ENCODE measurements around the gene UBE4A.
A peak's percentile ranks its signal among the peaks of the same experiment; 100 is the strongest.

UBE4A gene

DNA sequence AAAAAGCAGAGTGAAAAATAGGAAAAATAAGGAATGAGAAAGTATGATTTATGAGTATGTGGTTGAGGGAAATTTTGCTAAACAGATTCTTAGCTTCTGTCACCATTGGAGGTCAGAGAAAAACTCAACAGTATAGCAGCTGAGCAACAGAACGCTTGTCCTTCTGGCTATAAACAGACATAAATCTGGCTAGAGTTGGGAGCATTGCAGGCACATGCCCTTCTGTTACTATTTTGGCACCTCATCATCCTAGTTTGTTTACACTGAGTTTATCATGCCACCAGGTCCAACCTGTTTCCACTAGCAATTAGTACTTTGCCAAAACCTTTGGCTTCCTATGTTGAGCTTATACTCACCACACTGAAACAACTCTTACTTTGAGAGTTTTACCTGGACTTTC lies 6.9 kb downstream of the UBE4A start:
- Histone ChIP-seq H3K36me3 (ENCODE audit: control insufficient read depth in 2 of 2, insufficient read depth in 2 of 2, low read length in 2 of 2) (peaks cover 45 to 54% of the 10 kb centered on the region in 2 donors), H3K4me1 (ENCODE audit: control insufficient read depth in 2 of 2, insufficient read depth in 2 of 2, low read length in 2 of 2) (peaks cover 0 to 2% of the 10 kb centered on the region in 2 donors), H3K27ac (ENCODE audit: low read depth in 2 of 2, low read length in 2 of 2) (no peak overlapping the region), H3K4me3 (ENCODE audit: low read length in 2 of 2) (no peak overlapping the region), H3K27me3 (ENCODE audit: control insufficient read depth in 2 of 2, insufficient read depth in 2 of 2, low read length in 2 of 2) (no peaks in the 10 kb centered on the region), H3K9ac (ENCODE audit: low read depth in 1 of 2, low read length in 2 of 2) (no peak overlapping the region), H3K9me3 (ENCODE audit: control insufficient read depth in 2 of 2, low read length in 2 of 2) (no peaks in the 10 kb centered on the region)

DNA sequence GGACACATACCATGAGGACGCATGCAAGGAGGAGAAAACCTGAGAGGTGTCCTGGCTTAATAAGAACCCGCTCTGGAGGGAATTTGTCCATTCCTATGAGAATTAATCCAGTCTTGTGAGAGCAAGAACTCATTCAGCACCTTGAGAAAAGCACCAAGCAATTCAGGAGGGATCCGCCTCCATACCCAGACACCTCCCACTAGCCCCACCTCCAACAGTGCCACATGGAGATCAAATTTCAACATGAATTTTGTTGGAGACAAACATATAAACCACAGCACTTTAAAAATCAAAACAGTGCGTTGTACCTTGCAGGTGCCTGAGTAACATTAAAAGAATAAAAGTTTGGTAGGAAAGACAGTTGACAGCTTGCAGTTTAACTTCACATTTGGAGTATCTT lies 11.4 kb downstream of the UBE4A start:
- no peak overlapping the region for H3K27ac ChIP-seq (ENCODE audit: low read depth in 2 of 2, low read length in 2 of 2)
- peaks cover 72 to 80% of the 10 kb centered on the region in 2 donors for H3K36me3 ChIP-seq (ENCODE audit: control insufficient read depth in 2 of 2, insufficient read depth in 2 of 2, low read length in 2 of 2)
- H3K27me3 ChIP-seq (ENCODE audit: control insufficient read depth in 2 of 2, insufficient read depth in 2 of 2, low read length in 2 of 2), result no peaks in the 10 kb centered on the region
- H3K4me1 ChIP-seq (ENCODE audit: control insufficient read depth in 2 of 2, insufficient read depth in 2 of 2, low read length in 2 of 2), result no peaks in the 10 kb centered on the region
- no peak overlapping the region for H3K9ac ChIP-seq (ENCODE audit: low read depth in 1 of 2, low read length in 2 of 2)
- H3K9me3 ChIP-seq (ENCODE audit: control insufficient read depth in 2 of 2, low read length in 2 of 2), result no peaks in the 10 kb centered on the region
- no peak overlapping the region for H3K4me3 ChIP-seq (ENCODE audit: low read length in 2 of 2)

DNA sequence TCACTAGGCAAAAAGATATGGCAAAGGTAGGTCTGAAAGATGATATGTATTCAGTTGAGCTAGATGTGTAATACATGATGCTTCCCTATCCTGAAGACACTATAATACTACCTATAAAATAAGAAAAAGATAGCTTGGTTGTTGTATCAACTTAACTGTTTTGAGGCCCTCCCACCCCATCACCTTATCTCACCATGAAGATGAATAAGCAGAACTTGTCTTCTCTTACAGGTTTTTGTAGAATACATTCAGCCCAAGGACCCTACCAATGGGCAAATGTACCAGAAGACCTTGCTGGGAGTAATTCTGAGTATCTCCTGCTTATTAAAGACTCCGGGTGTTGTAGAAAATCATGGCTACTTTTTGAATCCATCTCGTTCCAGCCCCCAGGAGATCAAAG lies 13.9 kb downstream of the UBE4A start:
- Histone ChIP-seq H3K4me1 (ENCODE audit: control insufficient read depth in 2 of 2, insufficient read depth in 2 of 2, low read length in 2 of 2) (no peaks in the 10 kb centered on the region), H3K9ac (ENCODE audit: low read depth in 1 of 2, low read length in 2 of 2) (no peak overlapping the region), H3K36me3 (ENCODE audit: control insufficient read depth in 2 of 2, insufficient read depth in 2 of 2, low read length in 2 of 2) (peaks cover 76 to 79% of the 10 kb centered on the region in 2 donors), H3K27ac (ENCODE audit: low read depth in 2 of 2, low read length in 2 of 2) (no peak overlapping the region), H3K9me3 (ENCODE audit: control insufficient read depth in 2 of 2, low read length in 2 of 2) (no peaks in the 10 kb centered on the region), H3K27me3 (ENCODE audit: control insufficient read depth in 2 of 2, insufficient read depth in 2 of 2, low read length in 2 of 2) (no peaks in the 10 kb centered on the region), H3K4me3 (ENCODE audit: low read length in 2 of 2) (no peak overlapping the region)

DNA sequence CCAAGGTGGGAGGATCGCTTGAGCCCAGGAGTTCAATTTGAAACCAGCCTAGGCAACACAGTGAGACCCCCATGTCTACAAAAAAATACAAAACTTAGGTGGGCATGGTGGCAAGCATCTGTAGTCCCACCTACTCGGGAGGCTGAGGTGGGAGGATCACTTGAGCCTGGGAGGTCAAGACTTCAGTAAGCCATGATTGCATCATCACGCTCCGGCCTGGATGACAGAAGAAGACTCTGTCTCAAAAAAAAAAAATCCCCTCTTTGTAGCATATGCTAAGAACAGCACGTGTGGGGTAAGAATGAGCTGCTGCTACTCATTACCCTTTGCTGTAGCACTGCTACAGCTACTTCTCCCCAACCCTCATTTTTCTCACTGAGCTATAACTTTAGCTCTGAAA lies 14.5 kb downstream of the UBE4A start:
- Histone ChIP-seq H3K9me3 (ENCODE audit: control insufficient read depth in 2 of 2, low read length in 2 of 2) (no peaks in the 10 kb centered on the region), H3K27me3 (ENCODE audit: control insufficient read depth in 2 of 2, insufficient read depth in 2 of 2, low read length in 2 of 2) (no peaks in the 10 kb centered on the region), H3K9ac (ENCODE audit: low read depth in 1 of 2, low read length in 2 of 2) (no peak overlapping the region), H3K36me3 (ENCODE audit: control insufficient read depth in 2 of 2, insufficient read depth in 2 of 2, low read length in 2 of 2) (peaks cover 77 to 79% of the 10 kb centered on the region in 2 donors), H3K4me1 (ENCODE audit: control insufficient read depth in 2 of 2, insufficient read depth in 2 of 2, low read length in 2 of 2) (no peaks in the 10 kb centered on the region), H3K27ac (ENCODE audit: low read depth in 2 of 2, low read length in 2 of 2) (no peak overlapping the region), H3K4me3 (ENCODE audit: low read length in 2 of 2) (no peak overlapping the region)

DNA sequence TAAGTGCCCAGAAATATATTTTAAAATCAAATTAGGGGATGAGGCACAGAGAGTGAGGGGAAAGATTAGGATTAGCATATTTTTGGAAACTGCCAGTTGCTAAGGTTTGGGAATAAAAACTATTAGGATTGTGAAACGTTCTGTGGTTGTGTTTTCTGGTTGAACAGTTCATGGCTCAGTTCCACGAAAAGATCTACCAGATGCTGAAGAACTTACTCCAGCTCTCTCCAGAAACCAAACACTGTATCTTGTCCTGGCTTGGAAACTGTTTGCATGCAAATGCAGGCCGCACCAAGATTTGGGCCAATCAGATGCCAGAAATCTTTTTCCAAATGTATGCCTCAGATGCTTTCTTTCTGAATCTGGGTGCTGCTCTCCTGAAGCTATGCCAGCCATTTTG lies 15.3 kb downstream of the UBE4A start:
- Histone ChIP-seq H3K27ac (ENCODE audit: low read depth in 2 of 2, low read length in 2 of 2) (no peak overlapping the region), H3K36me3 (ENCODE audit: control insufficient read depth in 2 of 2, insufficient read depth in 2 of 2, low read length in 2 of 2) (peaks cover 77 to 79% of the 10 kb centered on the region in 2 donors), H3K9ac (ENCODE audit: low read depth in 1 of 2, low read length in 2 of 2) (no peak overlapping the region), H3K4me3 (ENCODE audit: low read length in 2 of 2) (no peak overlapping the region), H3K4me1 (ENCODE audit: control insufficient read depth in 2 of 2, insufficient read depth in 2 of 2, low read length in 2 of 2) (no peaks in the 10 kb centered on the region), H3K9me3 (ENCODE audit: control insufficient read depth in 2 of 2, low read length in 2 of 2) (no peaks in the 10 kb centered on the region), H3K27me3 (ENCODE audit: control insufficient read depth in 2 of 2, insufficient read depth in 2 of 2, low read length in 2 of 2) (no peaks in the 10 kb centered on the region)

DNA sequence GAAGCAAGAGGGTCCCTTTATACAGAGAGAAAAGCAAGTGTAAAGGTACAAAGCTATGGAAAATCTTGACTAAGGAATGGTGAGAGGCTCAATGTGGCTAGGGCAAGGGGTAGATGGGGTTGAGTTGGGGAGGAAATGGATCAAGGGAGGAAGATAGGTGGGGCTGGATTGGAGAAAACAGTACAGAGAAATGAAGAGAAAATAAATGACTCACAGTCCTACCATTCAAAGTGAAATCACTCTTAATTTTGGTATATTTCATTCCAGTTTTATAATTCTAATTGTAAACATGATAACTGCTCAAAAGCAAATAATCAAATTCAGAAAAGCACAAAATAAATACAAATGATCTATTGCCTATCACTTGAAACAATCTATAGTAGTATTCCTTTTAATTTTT lies 16.6 kb downstream of the UBE4A start:
- peaks cover 76 to 77% of the 10 kb centered on the region in 2 donors for H3K36me3 ChIP-seq (ENCODE audit: control insufficient read depth in 2 of 2, insufficient read depth in 2 of 2, low read length in 2 of 2)
- H3K9ac ChIP-seq (ENCODE audit: low read depth in 1 of 2, low read length in 2 of 2), result no peak overlapping the region
- H3K4me3 ChIP-seq (ENCODE audit: low read length in 2 of 2), result no peak overlapping the region
- no peak overlapping the region for H3K27ac ChIP-seq (ENCODE audit: low read depth in 2 of 2, low read length in 2 of 2)
- H3K27me3 ChIP-seq (ENCODE audit: control insufficient read depth in 2 of 2, insufficient read depth in 2 of 2, low read length in 2 of 2), result no peaks in the 10 kb centered on the region
- H3K9me3 ChIP-seq (ENCODE audit: control insufficient read depth in 2 of 2, low read length in 2 of 2), result no peaks in the 10 kb centered on the region
- no peaks in the 10 kb centered on the region for H3K4me1 ChIP-seq (ENCODE audit: control insufficient read depth in 2 of 2, insufficient read depth in 2 of 2, low read length in 2 of 2)

DNA sequence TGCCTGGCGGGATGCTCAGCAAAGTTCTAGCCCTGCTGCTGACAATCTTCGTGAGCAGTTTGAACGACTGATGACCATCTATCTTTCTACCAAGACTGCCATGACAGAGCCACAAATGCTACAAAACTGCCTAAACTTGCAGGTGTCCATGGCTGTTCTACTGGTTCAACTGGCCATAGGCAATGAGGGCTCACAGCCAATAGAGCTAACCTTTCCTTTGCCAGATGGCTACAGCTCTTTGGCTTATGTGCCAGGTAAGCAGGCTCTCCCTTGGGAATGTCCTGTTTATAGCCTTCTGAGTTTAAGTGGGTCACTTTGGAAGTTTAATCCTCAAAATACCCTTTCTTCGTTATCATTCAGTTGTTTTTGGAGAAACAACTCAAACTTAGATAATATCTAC lies 20.1 kb downstream of the UBE4A start:
- Histone ChIP-seq H3K27me3 (ENCODE audit: control insufficient read depth in 2 of 2, insufficient read depth in 2 of 2, low read length in 2 of 2) (no peaks in the 10 kb centered on the region), H3K4me1 (ENCODE audit: control insufficient read depth in 2 of 2, insufficient read depth in 2 of 2, low read length in 2 of 2) (no peaks in the 10 kb centered on the region), H3K9me3 (ENCODE audit: control insufficient read depth in 2 of 2, low read length in 2 of 2) (no peaks in the 10 kb centered on the region), H3K4me3 (ENCODE audit: low read length in 2 of 2) (no peak overlapping the region), H3K27ac (ENCODE audit: low read depth in 2 of 2, low read length in 2 of 2) (no peak overlapping the region), H3K36me3 (ENCODE audit: control insufficient read depth in 2 of 2, insufficient read depth in 2 of 2, low read length in 2 of 2) (peaks cover 76 to 77% of the 10 kb centered on the region in 2 donors), H3K9ac (ENCODE audit: low read depth in 1 of 2, low read length in 2 of 2) (no peak overlapping the region)

DNA sequence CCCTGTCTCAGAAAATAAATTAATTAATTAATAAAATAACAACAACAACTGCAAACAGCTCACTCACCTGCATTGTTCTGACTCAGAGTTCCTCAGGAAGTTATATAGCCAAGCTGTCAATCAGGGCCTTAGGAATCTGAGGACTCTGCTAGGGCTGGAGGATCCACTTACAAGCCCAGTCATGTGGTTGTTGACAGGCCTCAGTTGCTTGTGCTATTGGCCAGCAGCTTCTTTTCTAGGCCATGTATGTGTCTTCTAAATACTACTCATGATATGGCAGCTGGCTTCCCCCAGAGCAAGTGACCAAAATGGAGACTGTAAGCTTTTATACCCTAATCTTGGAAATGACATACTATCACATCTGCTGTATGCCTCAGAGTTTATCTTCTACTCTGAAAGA lies 21.2 kb downstream of the UBE4A start:
- Histone ChIP-seq H3K4me1 (ENCODE audit: control insufficient read depth in 2 of 2, insufficient read depth in 2 of 2, low read length in 2 of 2) (no peaks in the 10 kb centered on the region), H3K27me3 (ENCODE audit: control insufficient read depth in 2 of 2, insufficient read depth in 2 of 2, low read length in 2 of 2) (no peaks in the 10 kb centered on the region), H3K27ac (ENCODE audit: low read depth in 2 of 2, low read length in 2 of 2) (no peak overlapping the region), H3K9me3 (ENCODE audit: control insufficient read depth in 2 of 2, low read length in 2 of 2) (no peaks in the 10 kb centered on the region), H3K9ac (ENCODE audit: low read depth in 1 of 2, low read length in 2 of 2) (no peak overlapping the region), H3K4me3 (ENCODE audit: low read length in 2 of 2) (no peak overlapping the region), H3K36me3 (ENCODE audit: control insufficient read depth in 2 of 2, insufficient read depth in 2 of 2, low read length in 2 of 2) (peaks cover 80 to 81% of the 10 kb centered on the region in 2 donors)

DNA sequence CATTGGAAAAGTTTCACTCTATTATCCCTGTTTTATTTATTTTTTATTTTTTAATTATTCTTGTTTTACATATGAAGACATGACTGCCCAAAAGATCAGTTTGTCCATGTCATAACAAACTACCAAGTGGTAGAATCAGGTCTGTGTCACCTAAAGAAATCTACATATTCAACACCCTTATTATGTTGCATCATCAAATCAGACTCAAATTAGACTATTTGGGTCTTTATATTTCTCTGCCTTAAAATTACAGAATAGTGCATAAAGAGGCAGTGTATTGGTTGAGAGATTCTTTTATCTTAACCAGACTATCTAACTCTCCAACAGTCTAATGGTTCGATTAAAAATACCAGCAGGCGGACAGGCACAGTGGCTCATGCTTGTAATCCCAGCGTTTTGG lies 23.6 kb downstream of the UBE4A start:
- H3K4me1 ChIP-seq (ENCODE audit: control insufficient read depth in 2 of 2, insufficient read depth in 2 of 2, low read length in 2 of 2), result no peaks in the 10 kb centered on the region
- no peak overlapping the region for H3K27ac ChIP-seq (ENCODE audit: low read depth in 2 of 2, low read length in 2 of 2)
- no peaks in the 10 kb centered on the region for H3K27me3 ChIP-seq (ENCODE audit: control insufficient read depth in 2 of 2, insufficient read depth in 2 of 2, low read length in 2 of 2)
- H3K4me3 ChIP-seq (ENCODE audit: low read length in 2 of 2), result no peak overlapping the region
- H3K9ac ChIP-seq (ENCODE audit: low read depth in 1 of 2, low read length in 2 of 2), result no peak overlapping the region
- peaks cover 89 to 93% of the 10 kb centered on the region in 2 donors for H3K36me3 ChIP-seq (ENCODE audit: control insufficient read depth in 2 of 2, insufficient read depth in 2 of 2, low read length in 2 of 2)
- no peaks in the 10 kb centered on the region for H3K9me3 ChIP-seq (ENCODE audit: control insufficient read depth in 2 of 2, low read length in 2 of 2)

DNA sequence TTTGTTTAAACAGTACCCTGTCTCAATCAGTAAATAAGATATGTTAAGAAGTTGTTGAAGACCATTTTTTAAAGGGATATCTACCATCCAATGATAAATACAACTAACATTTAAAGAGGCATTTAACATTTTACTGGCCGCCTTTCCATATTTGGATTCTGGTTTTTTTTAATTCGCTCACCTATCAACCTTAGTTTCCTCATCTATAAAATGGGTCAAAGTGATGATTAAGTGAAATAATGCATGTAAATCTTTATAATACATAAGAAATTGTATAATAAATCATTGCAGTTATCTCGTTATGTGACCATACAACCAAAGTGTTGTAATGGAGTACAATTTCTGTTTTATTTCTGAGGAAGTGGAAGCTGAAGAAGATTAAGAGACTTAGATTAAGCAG lies 24.3 kb downstream of the UBE4A start:
- H3K9me3 ChIP-seq (ENCODE audit: control insufficient read depth in 2 of 2, low read length in 2 of 2), result no peaks in the 10 kb centered on the region
- H3K4me3 ChIP-seq (ENCODE audit: low read length in 2 of 2), result no peak overlapping the region
- peaks cover 82 to 89% of the 10 kb centered on the region in 2 donors for H3K36me3 ChIP-seq (ENCODE audit: control insufficient read depth in 2 of 2, insufficient read depth in 2 of 2, low read length in 2 of 2)
- no peaks in the 10 kb centered on the region for H3K27me3 ChIP-seq (ENCODE audit: control insufficient read depth in 2 of 2, insufficient read depth in 2 of 2, low read length in 2 of 2)
- H3K4me1 ChIP-seq (ENCODE audit: control insufficient read depth in 2 of 2, insufficient read depth in 2 of 2, low read length in 2 of 2), result no peaks in the 10 kb centered on the region
- no peak overlapping the region for H3K9ac ChIP-seq (ENCODE audit: low read depth in 1 of 2, low read length in 2 of 2)
- H3K27ac ChIP-seq (ENCODE audit: low read depth in 2 of 2, low read length in 2 of 2), result no peak overlapping the region

DNA sequence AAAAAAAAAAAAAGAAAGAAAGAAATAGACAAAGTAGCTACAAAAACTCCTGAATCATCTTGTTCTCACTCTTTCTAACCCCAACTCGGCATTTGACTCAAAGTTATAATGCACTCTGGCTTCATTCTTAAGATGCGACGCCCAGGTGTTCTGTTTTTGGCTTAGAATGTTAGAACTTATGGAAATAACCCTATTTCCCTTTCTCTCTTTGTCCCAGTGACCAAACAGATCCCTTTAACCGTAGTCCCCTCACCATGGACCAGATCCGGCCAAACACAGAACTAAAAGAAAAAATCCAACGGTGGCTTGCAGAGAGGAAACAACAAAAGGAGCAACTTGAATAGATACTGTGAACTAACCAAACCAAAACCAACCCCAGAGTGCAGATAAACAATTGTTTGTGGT lies 36.7 kb downstream of the UBE4A start:
- H3K4me1 ChIP-seq (ENCODE audit: control insufficient read depth in 2 of 2, insufficient read depth in 2 of 2, low read length in 2 of 2), result no peaks in the 10 kb centered on the region
- peak overlapping the region in 1 of 2 donors; percentile 32 for H3K27ac ChIP-seq (ENCODE audit: low read depth in 2 of 2, low read length in 2 of 2)
- H3K9ac ChIP-seq (ENCODE audit: low read depth in 1 of 2, low read length in 2 of 2), result no peak overlapping the region
- H3K9me3 ChIP-seq (ENCODE audit: control insufficient read depth in 2 of 2, low read length in 2 of 2), result no peaks in the 10 kb centered on the region
- H3K36me3 ChIP-seq (ENCODE audit: control insufficient read depth in 2 of 2, insufficient read depth in 2 of 2, low read length in 2 of 2), result peaks cover 35 to 49% of the 10 kb centered on the region in 2 donors
- H3K27me3 ChIP-seq (ENCODE audit: control insufficient read depth in 2 of 2, insufficient read depth in 2 of 2, low read length in 2 of 2), result no peaks in the 10 kb centered on the region
- H3K4me3 ChIP-seq (ENCODE audit: low read length in 2 of 2), result no peak overlapping the region

Measured in mucosa of rectum (tissue), 2 donors.